ENCODE data around the gene AVPI1.

AVPI1 gene

DNA sequence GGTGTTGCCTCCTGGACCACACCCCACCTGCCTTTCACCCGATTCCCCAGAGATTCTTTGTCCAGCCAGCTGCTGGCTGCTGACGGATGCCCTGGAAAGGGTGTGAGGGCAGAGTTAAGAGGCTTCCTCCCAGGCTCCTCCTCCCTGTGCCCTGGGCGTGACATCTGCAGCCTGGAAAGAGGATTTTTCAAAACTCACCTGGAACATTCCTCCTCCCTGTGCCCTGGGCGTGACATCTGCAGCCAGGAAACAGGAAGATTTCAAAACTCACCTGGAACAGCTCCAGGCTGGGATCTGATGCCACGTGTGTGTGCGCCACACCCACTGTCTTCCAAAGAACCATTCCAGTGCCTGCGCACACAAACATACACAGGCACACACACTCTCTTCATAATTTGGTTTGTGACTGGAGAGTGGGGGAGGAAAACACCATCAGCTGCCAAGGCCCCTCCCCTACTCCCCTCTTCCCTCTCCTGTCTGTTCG lies 31.7 kb upstream of the AVPI1 start:
- no peak for TF ChIP-seq CTCF (IDR thresholded peaks at IDR 0.05; ENCODE audit: low read depth, low read length, missing control alignments)
- no peak overlapping the region for H3K4me3 ChIP-seq (ENCODE audit: low read depth, low read length)
- DNase-seq (ENCODE audit: low read depth), result no peak

DNA sequence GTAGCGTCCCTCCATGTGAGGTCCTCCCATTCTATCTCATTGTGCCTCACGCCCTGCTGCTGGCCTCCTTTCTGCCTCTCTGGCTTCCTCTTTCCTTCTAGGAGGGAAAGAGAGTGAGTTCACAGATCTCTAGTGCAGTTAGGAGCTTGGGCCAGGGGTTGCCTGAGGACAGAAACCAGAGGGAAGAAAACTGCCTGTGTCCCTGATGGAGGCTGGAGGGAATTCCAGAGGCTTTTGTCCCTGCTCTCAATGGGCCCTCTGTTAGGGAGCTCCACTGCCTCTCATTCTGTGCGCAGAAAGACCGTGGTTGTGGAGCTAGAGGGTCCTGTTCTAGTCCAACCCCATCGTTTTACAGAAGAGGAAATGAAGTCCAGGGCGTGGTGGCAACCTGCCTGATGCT lies 31.1 kb upstream of the AVPI1 start:
- TF ChIP-seq CTCF (IDR thresholded peaks at IDR 0.05; ENCODE audit: low read depth, low read length, missing control alignments), result no peak
- no peak for DNase-seq (ENCODE audit: low read depth)
- H3K4me3 ChIP-seq (ENCODE audit: low read depth, low read length), result no peak overlapping the region

DNA sequence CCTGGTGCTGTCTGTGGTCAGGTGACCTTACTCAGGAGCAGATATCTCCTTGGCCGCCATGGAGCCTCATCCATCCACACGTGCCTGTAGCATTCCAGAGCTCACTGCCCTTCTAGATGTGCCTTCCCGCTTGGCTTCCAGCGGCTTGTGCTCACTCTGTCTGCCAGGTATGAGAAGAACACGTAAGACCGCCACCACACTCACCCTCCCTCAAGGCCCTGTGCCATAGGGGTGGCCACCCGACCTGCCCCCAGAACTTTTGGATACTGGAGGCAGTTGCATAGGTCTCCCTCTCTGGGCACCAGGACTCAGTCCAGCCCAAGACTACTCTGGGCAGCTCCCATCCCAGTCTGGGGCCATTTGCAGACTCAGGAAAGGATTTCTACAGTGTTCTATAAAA lies 30.6 kb upstream of the AVPI1 start:
- no peak for TF ChIP-seq CTCF (IDR thresholded peaks at IDR 0.05; ENCODE audit: low read depth, low read length, missing control alignments)
- H3K4me3 ChIP-seq (ENCODE audit: low read depth, low read length), result no peak overlapping the region
- DNase-seq (ENCODE audit: low read depth), result no peak

GRCh38 chr10:97715259-97715874 lies 28.3 kb upstream of the AVPI1 start:
- DNase-seq (ENCODE audit: low read depth), result no peak
- TF ChIP-seq CTCF (IDR thresholded peaks at IDR 0.05; ENCODE audit: low read depth, low read length, missing control alignments), result no peak
- H3K4me3 ChIP-seq (ENCODE audit: low read depth, low read length), result no peak overlapping the region

DNA sequence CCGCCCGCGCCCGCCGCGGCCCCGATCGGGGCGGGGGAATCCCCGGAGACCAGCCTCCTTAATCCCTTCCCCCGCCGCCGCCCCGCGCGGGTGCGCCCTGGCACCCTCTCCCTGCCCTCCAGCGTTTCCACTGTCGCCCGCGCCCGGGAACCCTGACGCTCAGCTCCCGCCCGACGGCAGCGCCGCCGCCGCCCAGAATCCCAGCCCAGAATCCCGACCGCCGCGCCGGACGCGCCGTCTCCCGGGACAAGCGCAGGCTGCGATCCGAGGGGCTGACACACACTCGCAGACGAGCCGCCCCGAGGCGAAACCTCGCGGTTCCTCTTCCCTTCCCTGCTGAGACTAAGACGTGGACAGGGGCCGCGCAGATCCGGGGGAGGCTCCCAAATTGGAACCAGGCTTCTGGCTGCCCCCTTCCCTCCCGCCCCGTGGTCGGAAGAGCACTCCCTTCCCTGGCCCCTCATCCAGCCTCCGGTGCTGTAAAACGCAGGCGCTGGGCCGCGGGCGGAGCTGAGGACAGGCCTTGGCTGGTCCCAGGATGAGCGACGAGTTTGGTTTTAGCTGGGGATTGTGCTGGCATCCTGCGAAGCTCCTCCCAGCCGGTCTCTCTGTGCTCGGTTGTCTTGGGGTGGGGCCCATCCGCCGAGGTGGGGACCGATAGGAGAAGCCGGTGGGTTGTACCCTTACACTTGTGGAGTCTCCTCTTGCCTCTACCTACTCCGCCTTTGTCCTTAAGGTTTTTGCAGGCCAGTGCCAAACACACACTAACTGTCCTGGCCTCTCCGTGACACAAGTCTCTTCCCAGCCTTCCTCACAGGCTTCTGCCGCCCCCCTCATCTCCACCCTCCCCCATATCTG lies 27.6 kb upstream of the AVPI1 start:
- TF ChIP-seq CTCF (IDR thresholded peaks at IDR 0.05; ENCODE audit: low read depth, low read length, missing control alignments), result no peak
- no peak for DNase-seq (ENCODE audit: low read depth)
- peak overlapping the region; percentile 67 for H3K4me3 ChIP-seq (ENCODE audit: low read depth, low read length)

GRCh38 chr10:97713826-97714400 lies 26.9 kb upstream of the AVPI1 start:
- peak; percentile 46 for TF ChIP-seq CTCF (IDR thresholded peaks at IDR 0.05; ENCODE audit: low read depth, low read length, missing control alignments)

More at GRCh38 chr10:97713826-97714400, 26.9 kb upstream of the AVPI1 start:
- DNase-seq (ENCODE audit: low read depth), result no peak
- H3K4me3 ChIP-seq (ENCODE audit: low read depth, low read length), result peak overlapping the region; percentile 67

Measured in GM12864 (cell line).